K562 (cell line): ENCODE results near the gene ZNF35. TPM values are rescaled to one million over a fixed set of nuclear protein-coding genes. Genes with fewer than 3 reads are reported as not detected.

Experiments
- ARID2 ChIP-seq: fragments of 450-650 bp; IDR thresholded peaks from 2 replicates; pipeline ENCODE4 v1.6.1; 2017; ENCODE audit warnings: antibody characterized with exemption, mild to moderate bottlenecking
- BCL6 ChIP-seq: fragments of 250-450 bp; sonication (Bioruptor Pico); IDR thresholded peaks from 2 replicates; pipeline ENCODE4 v1.4.0; 2020
- BDP1 ChIP-seq: IDR thresholded peaks from 3 replicates; pipeline ENCODE4 v1.6.1; 2011; ENCODE audit not compliant: insufficient read length, insufficient read depth
- COPS2 ChIP-seq: fragments of 450-650 bp; conservative IDR thresholded peaks from 2 replicates; pipeline ENCODE4 v1.6.1; 2016; ENCODE audit warnings: mild to moderate bottlenecking, moderate library complexity
- FIP1L1 ChIP-seq: fragments of 200-400 bp; formaldehyde crosslinking; IDR thresholded peaks from 2 replicates; pipeline ENCODE4 v1.6.1; 2018; ENCODE audit warnings: mild to moderate bottlenecking, low read depth, low read length; ENCODE audit not compliant: poor library complexity, severe bottlenecking
- FOS ChIP-seq: IDR thresholded peaks from 3 replicates; pipeline ENCODE4 v1.6.1; 2011; ENCODE audit not compliant: insufficient read length; ENCODE audit errors: extremely low read depth
- FOXA3 ChIP-seq, 2 experiments: fragments of 450-650 bp in 1 of 2; sonication (generic) in 1 of 2; formaldehyde crosslinking; IDR thresholded peaks in 1 of 2; conservative IDR thresholded peaks in 1 of 2; 2 replicates each; pipeline versions ENCODE4 v1.4.0 to v1.8.0; 2020 to 2022; ENCODE audit warnings: mild to moderate bottlenecking in 2 of 2, missing genetic modification reagents in 1 of 2
- GATA2 ChIP-seq: sonication (generic); formaldehyde crosslinking; IDR thresholded peaks from 2 replicates; pipeline ENCODE4 v1.4.0; 2020; ENCODE audit warnings: mild to moderate bottlenecking, missing genetic modification reagents
- HNRNPK ChIP-seq: fragments of 200-400 bp; formaldehyde crosslinking; IDR thresholded peaks from one replicate; pipeline ENCODE4 v1.6.1; 2018; ENCODE audit warnings: mild to moderate bottlenecking, low read depth, low read length; ENCODE audit not compliant: poor library complexity, severe bottlenecking
- JUND ChIP-seq, 2 experiments: IDR thresholded peaks; 2 replicates in 1 of 2; 3 replicates in 1 of 2; pipeline ENCODE4 v1.6.1; 2011; ENCODE audit warnings: borderline replicate concordance in 2 of 2, low read depth in 2 of 2, low read length in 2 of 2, improper control_type of control experiment in 1 of 2, missing biosample characterization in 1 of 2, missing genetic modification characterization in 1 of 2, missing genetic modification reagents in 1 of 2
- LEF1 ChIP-seq: fragments of 450-650 bp; IDR thresholded peaks from 2 replicates; pipeline ENCODE4 v1.6.1; 2016; ENCODE audit warnings: mild to moderate bottlenecking
- SRSF9 ChIP-seq: fragments of 200-400 bp; formaldehyde crosslinking; IDR thresholded peaks from 2 replicates; pipeline ENCODE4 v1.6.1; 2017; ENCODE audit warnings: low read depth, low read length, borderline replicate concordance
- ZC3H11A ChIP-seq: IDR thresholded peaks from 2 replicates; pipeline ENCODE4 v1.6.1; 2012; ENCODE audit warnings: low read depth, low read length, improper control_type of control experiment
- ZNF134 ChIP-seq: fragments of 250-450 bp; sonication (Bioruptor Pico); conservative IDR thresholded peaks from 2 replicates; pipeline ENCODE4 v1.4.0; 2020
- ZNF41 ChIP-seq: fragments of 250-450 bp; sonication (Bioruptor Pico); conservative IDR thresholded peaks from 2 replicates; pipeline ENCODE4 v1.4.0; 2020; ENCODE audit warnings: mild to moderate bottlenecking
- ZNF785 ChIP-seq: fragments of 250-450 bp; sonication (Bioruptor Pico); IDR thresholded peaks from 2 replicates; pipeline ENCODE4 v1.4.0; 2020; ENCODE audit warnings: mild to moderate bottlenecking
- polyA plus RNA-seq, 8 experiments: library from polyadenylated mRNA; depleted of rRNA in 4 of 8; stranded (reverse) in 5 of 8; unstranded in 3 of 8; fragments of >200 nt; fragmentation: Nextera tagmentation in 2 of 8; fragmentation: Illumina TruSeq in 1 of 8; extraction: Ambion mirVana in 2 of 8; extraction: Trizol in 1 of 8; gene quantifications; 2 replicates each; pipeline versions ENCODE4 v1.2.1 to v1.2.3, GENCODE V29; 2011 to 2014; ENCODE audit warnings: inconsistent platforms in 1 of 8, missing spikeins in 1 of 8
- total RNA-seq, 7 experiments: library from RNA; depleted of rRNA in 6 of 7; stranded (reverse); fragments of >200 nt in 6 of 7; fragmentation: Illumina TruSeq in 2 of 7; extraction: Trizol in 2 of 7; gene quantifications; 2 replicates each; pipeline versions ENCODE4 v1.2.1 to v1.2.3, GENCODE V29; 2011 to 2021; ENCODE audit warnings: low replicate concordance in 1 of 7
- TF ChIP-seq, protein P1 (sequence below): sonication (generic); formaldehyde crosslinking; IDR thresholded peaks from 2 replicates; pipeline ENCODE4 v1.8.1; 2023; ENCODE audit warnings: mild to moderate bottlenecking, missing genetic modification reagents
- TF ChIP-seq, protein P2 (sequence below), 2 experiments: fragments of 450-650 bp; IDR thresholded peaks; 2 replicates each; pipeline ENCODE4 v1.6.1; 2016
- TF ChIP-seq, protein P3 (sequence below): sonication (generic); formaldehyde crosslinking; IDR thresholded peaks from 2 replicates; pipeline ENCODE4 v1.8.1; 2023; ENCODE audit warnings: missing genetic modification reagents, mild to moderate bottlenecking, borderline replicate concordance

Gene ZNF35
- total and polyA plus RNA-seq, 9 of the 15 experiments (the other 6 are each of a cell fraction or from before 2014, with no cell fraction given): 8.0 to 18.2 (median 14.8) TPM

DNA sequence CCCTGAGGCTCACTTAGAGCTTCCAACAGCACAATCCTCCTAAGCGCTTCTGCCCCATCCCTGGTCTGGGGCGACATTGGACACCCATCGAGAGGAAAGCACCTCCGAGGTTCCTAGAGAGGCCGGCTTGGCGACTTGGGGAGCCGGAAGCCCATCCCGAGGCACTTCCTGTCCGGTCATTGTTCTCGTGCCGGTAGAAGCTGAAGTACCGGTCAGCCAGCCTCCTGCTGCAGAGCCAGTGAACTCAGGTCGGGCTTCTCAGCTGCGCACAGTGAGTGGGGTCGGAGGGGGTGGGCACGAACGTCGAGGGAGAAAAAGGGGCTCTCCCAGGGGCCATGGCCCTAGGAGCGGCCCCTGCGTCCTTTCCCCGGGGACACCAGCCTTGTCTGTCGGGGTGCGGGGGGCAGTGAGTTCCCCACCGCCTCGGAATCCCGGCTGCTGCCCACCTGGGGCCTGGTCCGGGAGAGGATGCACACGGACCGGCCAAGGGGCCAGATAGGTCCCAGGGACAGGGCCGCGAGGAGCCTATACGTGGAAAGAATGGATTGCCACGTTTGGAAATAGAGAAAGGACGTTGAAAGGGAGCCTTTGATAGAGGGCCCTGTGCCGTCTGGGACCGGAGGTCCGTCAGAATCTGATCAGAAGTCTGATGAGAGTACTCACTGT lies at the start of gene ZNF35 (continued):
- TF ChIP-seq BDP1: no peak
- no peak for TF ChIP-seq GATA2
- TF ChIP-seq, protein P1, sequence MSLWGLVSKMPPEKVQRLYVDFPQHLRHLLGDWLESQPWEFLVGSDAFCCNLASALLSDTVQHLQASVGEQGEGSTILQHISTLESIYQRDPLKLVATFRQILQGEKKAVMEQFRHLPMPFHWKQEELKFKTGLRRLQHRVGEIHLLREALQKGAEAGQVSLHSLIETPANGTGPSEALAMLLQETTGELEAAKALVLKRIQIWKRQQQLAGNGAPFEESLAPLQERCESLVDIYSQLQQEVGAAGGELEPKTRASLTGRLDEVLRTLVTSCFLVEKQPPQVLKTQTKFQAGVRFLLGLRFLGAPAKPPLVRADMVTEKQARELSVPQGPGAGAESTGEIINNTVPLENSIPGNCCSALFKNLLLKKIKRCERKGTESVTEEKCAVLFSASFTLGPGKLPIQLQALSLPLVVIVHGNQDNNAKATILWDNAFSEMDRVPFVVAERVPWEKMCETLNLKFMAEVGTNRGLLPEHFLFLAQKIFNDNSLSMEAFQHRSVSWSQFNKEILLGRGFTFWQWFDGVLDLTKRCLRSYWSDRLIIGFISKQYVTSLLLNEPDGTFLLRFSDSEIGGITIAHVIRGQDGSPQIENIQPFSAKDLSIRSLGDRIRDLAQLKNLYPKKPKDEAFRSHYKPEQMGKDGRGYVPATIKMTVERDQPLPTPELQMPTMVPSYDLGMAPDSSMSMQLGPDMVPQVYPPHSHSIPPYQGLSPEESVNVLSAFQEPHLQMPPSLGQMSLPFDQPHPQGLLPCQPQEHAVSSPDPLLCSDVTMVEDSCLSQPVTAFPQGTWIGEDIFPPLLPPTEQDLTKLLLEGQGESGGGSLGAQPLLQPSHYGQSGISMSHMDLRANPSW (CRISPR knock-in tag): 0 out of 2 replicates have a peak, but pooled peaks have one; percentile 29
- no peak for TF ChIP-seq ZNF785 (CRISPR knock-in tag)
- no peak for TF ChIP-seq FOS
- TF ChIP-seq SRSF9: no peak
- no peak for TF ChIP-seq HNRNPK
- no peak for TF ChIP-seq COPS2
- TF ChIP-seq ARID2: no peak
- TF ChIP-seq ZNF41: no peak
- peak; percentile 62; the same call in 1 of the 2 replicates for TF ChIP-seq JUND (IDR thresholded peaks at IDR 0.05; ENCODE audit: borderline replicate concordance, low read depth, low read length)
- TF ChIP-seq JUND (tag; IDR thresholded peaks at IDR 0.05; ENCODE audit: borderline replicate concordance, low read depth, low read length): no peak; the same call in 2 of the 3 replicates
- TF ChIP-seq FOXA3 (CRISPR knock-in tag; conservative IDR thresholded peaks at IDR 0.05 in 1 of 2, IDR thresholded peaks at IDR 0.05 in 1 of 2): 0 out of 4 replicates have a peak, but pooled peaks of 1 of the 2 experiments have one; percentile 28
- TF ChIP-seq, protein P2, sequence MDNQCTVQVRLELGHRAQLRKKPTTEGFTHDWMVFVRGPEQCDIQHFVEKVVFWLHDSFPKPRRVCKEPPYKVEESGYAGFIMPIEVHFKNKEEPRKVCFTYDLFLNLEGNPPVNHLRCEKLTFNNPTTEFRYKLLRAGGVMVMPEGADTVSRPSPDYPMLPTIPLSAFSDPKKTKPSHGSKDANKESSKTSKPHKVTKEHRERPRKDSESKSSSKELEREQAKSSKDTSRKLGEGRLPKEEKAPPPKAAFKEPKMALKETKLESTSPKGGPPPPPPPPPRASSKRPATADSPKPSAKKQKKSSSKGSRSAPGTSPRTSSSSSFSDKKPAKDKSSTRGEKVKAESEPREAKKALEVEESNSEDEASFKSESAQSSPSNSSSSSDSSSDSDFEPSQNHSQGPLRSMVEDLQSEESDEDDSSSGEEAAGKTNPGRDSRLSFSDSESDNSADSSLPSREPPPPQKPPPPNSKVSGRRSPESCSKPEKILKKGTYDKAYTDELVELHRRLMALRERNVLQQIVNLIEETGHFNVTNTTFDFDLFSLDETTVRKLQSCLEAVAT (IDR thresholded peaks at IDR 0.05): no peak
- no peak for TF ChIP-seq ZC3H11A
- peak; percentile 57 for TF ChIP-seq FIP1L1
- TF ChIP-seq BCL6: no peak
- no peak for TF ChIP-seq ZNF134
- TF ChIP-seq, protein P3, sequence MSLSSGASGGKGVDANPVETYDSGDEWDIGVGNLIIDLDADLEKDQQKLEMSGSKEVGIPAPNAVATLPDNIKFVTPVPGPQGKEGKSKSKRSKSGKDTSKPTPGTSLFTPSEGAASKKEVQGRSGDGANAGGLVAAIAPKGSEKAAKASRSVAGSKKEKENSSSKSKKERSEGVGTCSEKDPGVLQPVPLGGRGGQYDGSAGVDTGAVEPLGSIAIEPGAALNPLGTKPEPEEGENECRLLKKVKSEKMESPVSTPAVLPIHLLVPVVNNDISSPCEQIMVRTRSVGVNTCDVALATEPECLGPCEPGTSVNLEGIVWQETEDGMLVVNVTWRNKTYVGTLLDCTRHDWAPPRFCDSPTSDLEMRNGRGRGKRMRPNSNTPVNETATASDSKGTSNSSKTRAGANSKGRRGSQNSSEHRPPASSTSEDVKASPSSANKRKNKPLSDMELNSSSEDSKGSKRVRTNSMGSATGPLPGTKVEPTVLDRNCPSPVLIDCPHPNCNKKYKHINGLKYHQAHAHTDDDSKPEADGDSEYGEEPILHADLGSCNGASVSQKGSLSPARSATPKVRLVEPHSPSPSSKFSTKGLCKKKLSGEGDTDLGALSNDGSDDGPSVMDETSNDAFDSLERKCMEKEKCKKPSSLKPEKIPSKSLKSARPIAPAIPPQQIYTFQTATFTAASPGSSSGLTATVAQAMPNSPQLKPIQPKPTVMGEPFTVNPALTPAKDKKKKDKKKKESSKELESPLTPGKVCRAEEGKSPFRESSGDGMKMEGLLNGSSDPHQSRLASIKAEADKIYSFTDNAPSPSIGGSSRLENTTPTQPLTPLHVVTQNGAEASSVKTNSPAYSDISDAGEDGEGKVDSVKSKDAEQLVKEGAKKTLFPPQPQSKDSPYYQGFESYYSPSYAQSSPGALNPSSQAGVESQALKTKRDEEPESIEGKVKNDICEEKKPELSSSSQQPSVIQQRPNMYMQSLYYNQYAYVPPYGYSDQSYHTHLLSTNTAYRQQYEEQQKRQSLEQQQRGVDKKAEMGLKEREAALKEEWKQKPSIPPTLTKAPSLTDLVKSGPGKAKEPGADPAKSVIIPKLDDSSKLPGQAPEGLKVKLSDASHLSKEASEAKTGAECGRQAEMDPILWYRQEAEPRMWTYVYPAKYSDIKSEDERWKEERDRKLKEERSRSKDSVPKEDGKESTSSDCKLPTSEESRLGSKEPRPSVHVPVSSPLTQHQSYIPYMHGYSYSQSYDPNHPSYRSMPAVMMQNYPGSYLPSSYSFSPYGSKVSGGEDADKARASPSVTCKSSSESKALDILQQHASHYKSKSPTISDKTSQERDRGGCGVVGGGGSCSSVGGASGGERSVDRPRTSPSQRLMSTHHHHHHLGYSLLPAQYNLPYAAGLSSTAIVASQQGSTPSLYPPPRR (CRISPR knock-in tag): no peak
- no peak for TF ChIP-seq LEF1
